Right cardiac atrium (tissue), 5 donors: ENCODE measurements around the gene PPP1R1B. TPM values are rescaled to one million over a fixed set of nuclear protein-coding genes. Genes with fewer than 3 reads are reported as not detected.
A peak's percentile ranks its signal among the peaks of the same experiment; 100 is the strongest.

Experiments
- ATAC-seq, 2 donors: fragments of 200-7000 bp; cut with Tn5 transposase; one replicate each; pipeline versions ENCODE4 v1.8.0 to v1.9.1; 2020; ENCODE audit warnings: moderate library complexity in 2 of 2, mild to moderate bottlenecking in 1 of 2
- DNase-seq, 3 donors: peaks; one replicate each; pipeline ENCODE4 v3.0.0-alpha.2; 2020
- H3K27ac ChIP-seq: one replicate; pipeline ENCODE4 v1.5.1; 2013; ENCODE audit warnings: mild to moderate bottlenecking, low read length, control low read depth, moderate library complexity
- H3K27me3 ChIP-seq: one replicate; pipeline ENCODE4 v1.6.1; 2013; ENCODE audit not compliant: control insufficient read depth, insufficient read depth
- H3K4me1 ChIP-seq: one replicate; pipeline ENCODE4 v1.6.1; 2013; ENCODE audit warnings: low read length; ENCODE audit not compliant: control insufficient read depth, insufficient read depth
- H3K4me3 ChIP-seq: one replicate; pipeline ENCODE4 v1.5.1; 2013; ENCODE audit warnings: low read length, control low read depth
- H3K9me3 ChIP-seq: one replicate; pipeline ENCODE4 v1.6.1; 2013; ENCODE audit warnings: low read length; ENCODE audit not compliant: control insufficient read depth
- WGBS: extraction: QIAGEN DNeasy Blood & Tissue Kit; methylation state at CpG from one replicate; pipeline ENCODE4 v1.1.7; 2013; 5-methylcytosine and 5-hydroxymethylcytosine counted together
- intact Hi-C, 4 donors: fragments of 100-400 bp; cut with DNase I; formaldehyde crosslinking; loops; one replicate each; pipeline versions ENCODE4 v1.11.0 to v1.14.0; 2022 to 2023
- polyA plus RNA-seq: library from polyadenylated mRNA; stranded (reverse); fragments of 200-250 nt; gene quantifications from one replicate; pipeline ENCODE4 v1.2.3, GENCODE V29; 2013
- total RNA-seq, 4 donors: library from RNA; stranded (reverse); fragmentation: NEBNext Ultra II Directional; extraction: Animal tissue kit (Norgen Biotek cat#: 25700); gene quantifications; one replicate each; pipeline ENCODE4 v1.2.1, GENCODE V29; 2021
- donor health status: healthy with polysubstance abuse.
- donor health status: DM: no; HTN: yes; CAD: no.
- donor health status: DM: no; HTN: no; CAD: no.
- donor health status: DM: no; HTN: yes; CAD: no; lungs with severe emphysema.
- donor health status: DM: yes; HTN: yes; CAD: no.

Gene PPP1R1B
- total and polyA plus RNA-seq, 5 donors, result 2.0 to 6.6 (median 2.6) TPM

DNA sequence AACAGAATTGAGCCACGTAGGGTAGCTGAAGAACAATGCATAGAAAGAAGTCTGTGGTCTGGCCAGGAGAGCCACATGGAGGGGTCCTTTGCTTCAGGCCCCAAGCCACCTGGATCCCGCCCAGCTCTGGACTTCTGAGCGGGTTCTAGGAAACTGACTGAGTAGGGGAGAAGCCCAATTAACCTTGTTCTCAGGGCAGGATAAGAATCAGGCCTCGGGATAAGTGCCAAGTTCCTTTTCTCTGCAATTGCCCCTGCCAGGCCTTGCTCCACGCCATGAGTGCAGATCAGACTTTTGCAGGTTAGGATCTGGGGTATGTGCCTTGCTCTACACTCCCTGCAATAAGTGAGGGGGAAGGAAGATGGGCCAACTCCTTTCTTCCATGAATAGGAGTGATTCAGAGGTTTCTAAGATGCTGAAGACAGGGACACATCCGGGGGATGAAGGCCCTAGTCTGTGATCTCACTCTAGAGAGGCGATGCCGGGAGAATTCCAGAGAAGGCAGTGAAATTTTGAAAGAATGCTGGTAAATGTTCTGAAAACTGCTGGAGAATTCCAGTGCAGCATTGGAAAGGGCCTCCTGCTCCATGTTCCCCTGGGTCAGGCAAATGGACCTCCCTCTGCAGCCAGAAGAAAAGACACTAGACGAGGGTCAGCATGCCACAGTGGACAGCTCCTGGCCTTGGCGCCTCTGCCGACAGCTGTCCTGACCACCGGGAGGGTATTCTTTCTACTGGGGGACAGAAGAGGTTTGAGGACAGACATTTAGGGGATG lies 24.8 kb upstream of the PPP1R1B start:
- H3K4me3 ChIP-seq, result no peak overlapping the region
- no peak overlapping the region for H3K27ac ChIP-seq
- DNase-seq (no peak), ATAC-seq (no peak)
- peaks cover 3% of the 10 kb centered on the region for H3K4me1 ChIP-seq
- no peaks in the 10 kb centered on the region for H3K9me3 ChIP-seq
- intact Hi-C loops, result no loop called here
- WGBS, result 32% methylated on average over 12 of the region's 12 CpGs
- H3K27me3 ChIP-seq, result no peaks in the 10 kb centered on the region

DNA sequence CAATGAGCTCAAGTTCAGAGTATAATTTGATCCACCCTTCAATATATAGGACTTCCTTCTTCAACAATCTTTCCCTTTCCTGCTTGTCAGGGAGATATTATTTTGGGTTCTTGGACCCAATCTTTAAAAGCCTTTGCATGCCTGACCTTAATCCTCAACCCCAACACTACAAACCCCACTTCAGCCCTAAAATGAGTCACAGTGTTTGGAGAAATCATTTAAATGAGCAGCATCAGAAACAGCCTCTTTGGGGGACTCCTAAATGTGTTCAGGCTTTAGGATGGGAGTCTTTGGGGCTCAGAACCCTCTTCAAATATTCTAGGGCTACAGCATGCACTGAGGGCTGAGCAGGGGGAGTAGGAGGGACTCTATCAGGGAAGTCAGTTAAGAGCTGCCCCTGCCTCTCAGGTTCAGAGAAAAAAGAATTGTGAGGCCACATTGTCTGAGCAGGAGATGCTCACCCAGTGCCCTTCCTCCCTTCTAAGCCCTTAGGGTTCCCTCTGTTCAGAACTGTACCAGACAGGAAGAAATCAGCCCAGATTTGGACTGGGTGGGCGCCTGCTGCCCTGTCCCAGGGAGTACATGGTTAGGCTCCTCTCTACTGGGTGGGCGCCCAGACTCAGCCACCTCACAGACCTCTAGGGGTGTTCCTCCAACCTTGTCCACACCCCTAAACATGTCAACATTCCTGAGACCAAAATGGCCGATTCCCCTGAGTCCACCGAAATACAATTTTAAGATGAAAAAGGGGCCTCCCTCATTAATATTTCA lies 24.0 kb upstream of the PPP1R1B start:
- intact Hi-C loops, result no loop called here
- WGBS, result 41% methylated on average over 4 of the region's 4 CpGs
- no peak for ATAC-seq

DNA sequence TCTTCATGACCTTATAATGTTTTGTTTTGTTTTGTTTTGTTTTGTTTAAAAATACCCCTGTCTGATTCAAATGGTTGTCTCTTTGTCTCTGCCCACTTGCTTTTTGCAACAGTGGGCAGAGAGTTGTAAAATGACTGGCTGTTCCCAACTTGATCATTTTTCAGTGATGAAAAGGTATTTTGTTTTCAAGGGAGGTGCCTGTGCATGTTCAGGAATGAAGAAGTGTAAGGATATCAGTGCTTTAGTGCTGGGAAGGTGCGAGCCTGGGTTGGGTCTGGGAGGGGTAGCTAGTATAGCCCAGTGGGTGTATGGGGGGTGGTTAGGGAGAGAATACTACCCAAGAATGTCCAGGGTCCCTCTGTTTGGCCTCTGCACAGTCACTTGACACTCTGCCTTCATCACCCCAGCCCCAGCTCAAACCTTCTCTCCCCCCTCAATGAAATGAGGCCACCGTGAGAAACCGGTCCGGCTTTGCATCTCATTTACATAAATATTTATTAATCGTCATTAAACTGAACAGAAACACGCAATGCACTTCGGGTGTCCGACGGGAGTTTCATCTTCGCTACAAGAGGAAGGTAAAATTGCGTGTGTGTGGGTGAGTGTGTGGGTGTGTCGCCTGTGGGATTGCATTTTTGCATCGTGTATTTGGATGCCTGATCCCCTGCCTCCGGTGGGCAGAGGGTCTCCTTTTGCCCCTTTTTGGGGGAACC lies 23.3 kb upstream of the PPP1R1B start:
- no peaks in the 10 kb centered on the region for H3K9me3 ChIP-seq
- intact Hi-C loops, result no loop called here
- peaks cover 3% of the 10 kb centered on the region for H3K4me1 ChIP-seq
- 8% methylated on average over 14 of the region's 14 CpGs for WGBS
- ATAC-seq (no peak), DNase-seq (no peak)
- no peak overlapping the region for H3K27ac ChIP-seq
- H3K27me3 ChIP-seq, result no peaks in the 10 kb centered on the region
- no peak overlapping the region for H3K4me3 ChIP-seq

More for the DNA sequence above, 24.0 kb upstream of the PPP1R1B start:
- Histone ChIP-seq H3K4me3 (no peak overlapping the region), H3K4me1 (peaks cover 3% of the 10 kb centered on the region), H3K9me3 (no peaks in the 10 kb centered on the region), H3K27me3 (no peaks in the 10 kb centered on the region), H3K27ac (no peak overlapping the region)
- no peak for DNase-seq

DNA sequence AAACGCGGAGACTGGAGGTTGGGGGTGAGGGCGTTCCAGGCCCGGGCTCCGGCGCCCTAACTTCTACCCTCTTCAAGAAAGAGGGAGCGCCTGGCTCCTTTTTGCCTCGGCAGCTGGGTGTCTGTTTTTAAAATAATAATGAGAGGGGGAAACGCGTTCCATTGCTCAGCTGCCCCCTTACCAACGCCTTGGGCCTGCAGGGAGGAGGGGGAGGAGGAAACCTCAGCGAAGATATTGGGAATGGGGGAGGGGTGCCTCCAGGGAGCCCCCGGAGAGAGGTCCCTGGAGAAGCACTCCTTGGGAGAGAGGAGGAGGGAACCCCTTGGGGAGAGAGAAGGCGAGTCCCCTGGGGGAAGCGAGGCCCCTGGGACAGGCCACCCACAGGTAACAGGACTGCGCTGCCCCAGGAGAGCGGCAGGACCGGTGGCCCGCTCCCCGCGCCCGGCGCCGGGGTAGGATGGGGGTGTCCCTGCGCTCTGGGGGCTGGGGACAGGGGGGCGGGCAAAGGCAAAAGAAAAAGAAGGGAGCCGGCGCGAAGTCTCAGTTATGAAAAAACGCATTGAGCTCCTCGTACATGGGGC lies 21.8 kb upstream of the PPP1R1B start:
- H3K27ac ChIP-seq, result no peak overlapping the region
- peaks cover 3% of the 10 kb centered on the region for H3K4me1 ChIP-seq
- peak overlapping the region; percentile 2 for H3K4me3 ChIP-seq
- WGBS, result 4% methylated on average over 31 of the region's 31 CpGs
- intact Hi-C loops, result no loop called here
- ATAC-seq (no peak), DNase-seq (no peak)
- H3K9me3 ChIP-seq, result no peaks in the 10 kb centered on the region
- no peaks in the 10 kb centered on the region for H3K27me3 ChIP-seq

DNA sequence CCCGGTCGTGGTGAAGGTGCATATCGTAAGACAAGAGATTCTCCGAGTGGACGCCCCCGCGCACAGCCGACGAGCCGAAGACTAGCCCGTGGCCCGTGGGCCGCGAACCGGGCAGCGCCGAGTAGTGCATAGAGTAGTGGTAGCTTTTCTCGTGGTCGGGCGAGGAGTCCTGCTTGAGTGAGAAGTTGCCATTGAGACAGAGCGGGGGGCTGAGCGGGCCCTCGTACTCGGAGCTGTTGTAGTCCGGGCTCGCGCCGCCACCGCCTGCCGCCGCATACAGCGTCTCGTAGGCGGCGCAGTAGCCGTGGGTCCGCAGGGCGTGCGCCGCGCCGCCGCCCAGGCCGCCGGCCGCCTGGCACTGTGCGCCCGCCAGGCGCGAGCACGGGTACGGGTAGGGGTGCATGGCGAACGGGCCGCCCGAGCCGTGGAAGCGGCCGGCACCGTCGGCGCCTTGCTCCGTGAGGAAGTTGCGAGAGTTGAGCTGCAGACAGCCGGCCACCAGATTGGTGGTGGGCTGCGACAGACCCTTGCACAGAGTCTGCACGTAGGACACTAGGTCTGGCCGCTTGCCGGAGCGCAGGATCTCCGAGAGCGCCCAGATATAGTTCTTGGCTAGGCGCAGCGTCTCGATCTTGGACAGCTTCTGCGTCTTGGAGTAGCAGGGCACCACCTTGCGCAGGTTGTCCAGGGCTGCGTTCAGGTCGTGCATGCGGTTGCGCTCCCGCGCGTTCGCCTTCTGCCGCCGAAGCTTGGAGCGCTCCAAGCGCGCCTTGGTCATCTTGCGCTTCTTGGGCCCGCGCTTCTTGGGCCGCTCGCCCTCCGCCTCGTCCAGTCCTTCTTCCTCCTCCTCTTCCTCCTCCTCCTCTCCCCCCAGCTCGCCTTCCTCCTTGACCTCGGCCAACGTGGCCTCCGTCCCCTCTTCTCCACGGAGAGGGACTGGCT lies 21.0 kb upstream of the PPP1R1B start:
- no peak for ATAC-seq
- peak overlapping the region; percentile 2 for H3K4me3 ChIP-seq
- H3K27ac ChIP-seq, result no peak overlapping the region
- intact Hi-C loops, result no loop called here
- H3K4me1 ChIP-seq, result peaks cover 3% of the 10 kb centered on the region
- H3K27me3 ChIP-seq, result no peaks in the 10 kb centered on the region
- 2% methylated on average over 102 of the region's 102 CpGs for WGBS
- DNase-seq, result no peak
- no peaks in the 10 kb centered on the region for H3K9me3 ChIP-seq

DNA sequence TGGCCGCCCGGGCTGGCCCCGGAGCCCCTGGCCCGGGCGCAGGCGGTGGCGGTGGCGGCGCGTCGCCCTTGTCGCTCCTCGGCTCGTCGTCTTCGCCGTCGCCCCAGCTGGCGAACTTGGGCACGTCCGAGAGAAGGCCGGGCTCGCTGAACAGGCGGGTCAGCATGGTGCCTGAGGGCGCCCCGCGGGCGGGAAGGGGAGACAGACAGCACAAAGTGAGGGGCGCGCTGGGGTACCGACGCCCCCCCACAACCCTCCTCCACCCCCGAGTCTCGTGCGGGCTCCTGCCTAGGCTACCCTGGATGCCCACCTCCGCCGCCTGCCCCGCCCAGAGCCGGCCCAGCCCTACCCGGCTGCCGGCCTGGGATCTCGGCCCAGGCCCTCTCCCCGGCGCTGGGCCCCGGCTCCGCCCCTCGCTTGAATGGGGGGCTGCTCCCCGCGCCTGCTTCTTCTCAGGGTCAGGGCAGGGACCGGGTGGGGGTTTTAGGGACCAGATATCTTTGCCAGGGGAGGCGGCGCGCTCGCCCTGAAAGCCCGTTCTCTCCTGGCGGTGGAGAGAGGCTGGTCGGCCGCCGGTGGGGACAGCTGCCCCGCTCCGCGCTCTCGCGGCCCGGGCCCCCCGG lies 20.2 kb upstream of the PPP1R1B start:
- WGBS, result under 1% methylated on average over 66 of the region's 66 CpGs
- Histone ChIP-seq H3K27me3 (no peaks in the 10 kb centered on the region), H3K27ac (no peak overlapping the region), H3K4me1 (peaks cover 3% of the 10 kb centered on the region), H3K9me3 (no peaks in the 10 kb centered on the region), H3K4me3 (peak overlapping the region; percentile 12)
- intact Hi-C loops, result no loop called here
- no peak for DNase-seq
- peak in 1 of 2 donors; percentile 19 for ATAC-seq

DNA sequence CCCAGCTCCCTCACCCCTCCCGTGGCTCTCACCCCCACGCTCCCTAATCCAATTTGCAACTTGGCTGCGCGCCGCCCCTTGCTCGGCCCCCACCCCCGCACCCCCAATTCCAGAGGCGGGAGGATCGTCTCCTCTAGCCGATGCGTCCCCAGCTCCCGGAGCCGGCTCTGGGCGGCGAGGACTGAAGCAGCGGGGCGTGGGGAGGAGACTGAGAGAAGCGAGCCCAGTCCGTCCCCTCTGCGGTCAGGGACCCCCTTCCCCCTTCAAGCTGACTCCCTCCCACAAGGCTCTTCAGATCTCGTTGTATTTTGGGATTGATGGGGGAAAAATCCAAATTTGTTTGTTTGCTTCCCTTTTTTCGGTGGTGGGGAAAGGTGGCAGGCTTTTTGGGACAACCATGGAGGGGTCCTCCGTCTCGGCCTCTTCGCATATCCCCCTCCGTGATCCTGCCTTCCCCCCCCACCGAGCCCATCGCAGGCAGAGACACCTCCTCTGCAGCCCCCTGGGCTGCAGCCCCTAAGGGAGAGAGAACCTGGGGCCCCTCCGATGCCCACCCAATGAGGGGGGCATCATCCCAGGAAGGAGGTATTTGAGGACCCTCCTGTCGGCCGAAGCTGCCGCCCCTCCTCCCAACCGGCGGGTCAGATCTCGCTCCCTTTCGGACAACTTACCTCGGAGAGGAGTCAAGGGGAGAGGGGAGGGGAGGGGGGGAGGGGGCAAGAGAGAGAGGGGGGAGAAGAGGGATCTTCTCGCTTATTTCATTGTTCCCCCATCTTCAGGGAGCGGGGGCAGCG lies 19.5 kb upstream of the PPP1R1B start:
- no peak for ATAC-seq
- 2% methylated on average over 39 of the region's 40 CpGs for WGBS
- H3K4me3 ChIP-seq, result peak overlapping the region; percentile 12

DNA sequence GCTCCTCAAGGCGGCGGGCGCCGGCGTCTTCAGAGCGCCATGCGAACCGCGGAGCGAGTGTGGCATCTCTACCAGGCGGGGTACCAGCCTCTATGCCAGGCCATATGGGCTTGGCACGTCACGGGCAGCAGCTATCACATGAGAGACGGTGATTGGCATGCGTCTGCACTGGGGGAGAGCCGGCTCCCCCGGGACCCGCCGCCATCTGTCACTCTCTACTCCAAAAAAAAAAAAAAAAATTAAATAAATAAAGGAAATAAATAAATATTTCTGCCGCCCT lies 19.0 kb upstream of the PPP1R1B start, which contains the start of gene NEUROD2:
NEUROD2 (minus strand) TSS at position 70 of the 280 bp plus-strand sequence. CDS start 1,321 bp downstream, outside the sequence.
- 5% methylated on average over 20 of the region's 20 CpGs for WGBS
- peak within 1 kb of the TSS; percentile 12 for H3K4me3 ChIP-seq
- no peaks in the 10 kb centered on the region for H3K27me3 ChIP-seq
- no peak within 1 kb of the TSS for H3K27ac ChIP-seq
- intact Hi-C loops, result no loop called here
- H3K9me3 ChIP-seq, result no peaks in the 10 kb centered on the region
- ATAC-seq (no peak), DNase-seq (no peak)
- H3K4me1 ChIP-seq, result peaks cover 3% of the 10 kb centered on the region

More for the DNA sequence above, 19.5 kb upstream of the PPP1R1B start:
- H3K9me3 ChIP-seq, result no peaks in the 10 kb centered on the region
- DNase-seq, result no peak
- peaks cover 3% of the 10 kb centered on the region for H3K4me1 ChIP-seq
- intact Hi-C loops, result no loop called here
- no peaks in the 10 kb centered on the region for H3K27me3 ChIP-seq
- no peak overlapping the region for H3K27ac ChIP-seq

DNA sequence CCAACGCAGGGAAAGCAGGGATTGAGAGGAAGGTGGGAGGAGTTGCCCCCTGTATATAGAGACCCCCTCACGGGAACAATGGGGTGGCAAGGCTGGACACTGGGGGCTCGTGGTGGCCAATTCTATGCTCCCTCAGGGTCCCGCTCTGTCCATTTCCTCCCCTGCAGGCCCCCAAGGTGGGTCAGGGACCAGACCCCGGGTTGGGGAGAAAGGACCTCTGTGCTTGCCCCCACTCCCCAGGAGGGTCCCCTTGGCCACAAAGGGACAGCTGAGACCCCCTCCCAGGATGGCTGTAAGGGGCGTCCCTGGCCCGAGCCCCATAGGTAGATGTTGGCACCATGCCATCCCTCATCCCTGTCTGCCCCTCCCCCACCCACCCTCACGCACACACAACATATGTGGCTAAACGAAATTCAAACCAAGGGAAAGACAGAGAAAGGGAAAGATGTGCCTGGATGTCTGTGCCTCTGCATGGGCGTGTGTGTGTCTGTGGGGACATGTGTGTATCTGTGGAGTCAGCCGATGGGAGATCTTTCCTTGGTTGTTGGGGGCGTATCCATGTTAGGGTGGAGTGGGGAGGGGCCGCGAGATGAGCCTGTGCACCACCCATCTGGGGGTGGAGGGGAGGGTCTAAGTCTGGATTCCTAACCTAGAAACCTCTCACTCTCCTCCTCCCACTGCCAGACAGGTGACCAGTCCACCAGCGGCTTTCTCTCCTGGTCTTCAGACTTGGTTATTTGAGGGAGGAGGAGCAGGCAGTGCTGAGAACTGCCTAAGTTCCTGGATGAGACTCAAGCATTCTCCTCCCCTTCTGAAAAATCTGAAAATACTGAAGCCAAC lies 18.4 kb upstream of the PPP1R1B start:
- intact Hi-C loops, result no loop called here
- Histone ChIP-seq H3K9me3 (no peaks in the 10 kb centered on the region), H3K4me3 (no peak overlapping the region), H3K27ac (no peak overlapping the region), H3K27me3 (no peaks in the 10 kb centered on the region), H3K4me1 (peaks cover 3% of the 10 kb centered on the region)
- DNase-seq (no peak), ATAC-seq (no peak)
- 12% methylated on average over 15 of the region's 15 CpGs for WGBS
